ENCODE results near the gene ZNF581.

DNA sequence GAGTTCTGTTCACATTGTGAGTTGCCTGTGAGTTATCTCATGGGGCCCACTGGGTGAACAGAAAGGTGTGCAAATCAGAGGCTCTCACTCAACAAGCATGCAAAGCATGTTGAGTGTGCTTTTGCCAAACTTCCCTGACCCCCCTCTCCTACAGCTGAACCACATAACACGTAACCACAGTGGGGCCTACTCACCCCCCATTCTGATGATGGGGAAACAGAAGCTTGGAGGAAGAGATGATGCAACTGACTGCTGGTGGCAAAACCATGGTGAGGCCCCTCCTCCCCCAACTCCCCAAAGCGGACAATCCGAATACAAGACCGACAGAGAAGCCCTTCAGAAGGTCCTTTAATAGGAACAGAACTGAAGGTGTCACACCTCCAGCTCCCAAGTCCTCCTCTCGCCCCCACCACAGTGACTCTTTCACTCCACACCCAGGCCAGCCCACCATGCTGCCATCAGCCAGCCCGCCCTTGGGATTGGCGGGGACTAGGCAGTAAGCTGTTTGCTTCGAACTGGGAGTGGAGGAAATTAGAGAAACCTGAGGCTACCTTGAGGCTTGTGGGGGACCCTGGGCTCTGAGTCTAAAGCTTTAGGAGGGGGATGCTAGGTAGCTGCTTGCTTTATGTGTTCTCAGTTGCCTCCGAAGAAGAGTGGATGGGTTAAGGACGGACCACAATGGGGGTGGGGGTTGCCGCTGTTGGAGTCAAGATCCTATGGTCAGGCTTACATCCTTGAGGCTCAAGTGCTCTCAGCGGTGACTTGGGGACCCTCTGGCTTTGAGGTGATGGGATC, 22.8 kb upstream of the ZNF581 start:
- TF ChIP-seq, protein P1, sequence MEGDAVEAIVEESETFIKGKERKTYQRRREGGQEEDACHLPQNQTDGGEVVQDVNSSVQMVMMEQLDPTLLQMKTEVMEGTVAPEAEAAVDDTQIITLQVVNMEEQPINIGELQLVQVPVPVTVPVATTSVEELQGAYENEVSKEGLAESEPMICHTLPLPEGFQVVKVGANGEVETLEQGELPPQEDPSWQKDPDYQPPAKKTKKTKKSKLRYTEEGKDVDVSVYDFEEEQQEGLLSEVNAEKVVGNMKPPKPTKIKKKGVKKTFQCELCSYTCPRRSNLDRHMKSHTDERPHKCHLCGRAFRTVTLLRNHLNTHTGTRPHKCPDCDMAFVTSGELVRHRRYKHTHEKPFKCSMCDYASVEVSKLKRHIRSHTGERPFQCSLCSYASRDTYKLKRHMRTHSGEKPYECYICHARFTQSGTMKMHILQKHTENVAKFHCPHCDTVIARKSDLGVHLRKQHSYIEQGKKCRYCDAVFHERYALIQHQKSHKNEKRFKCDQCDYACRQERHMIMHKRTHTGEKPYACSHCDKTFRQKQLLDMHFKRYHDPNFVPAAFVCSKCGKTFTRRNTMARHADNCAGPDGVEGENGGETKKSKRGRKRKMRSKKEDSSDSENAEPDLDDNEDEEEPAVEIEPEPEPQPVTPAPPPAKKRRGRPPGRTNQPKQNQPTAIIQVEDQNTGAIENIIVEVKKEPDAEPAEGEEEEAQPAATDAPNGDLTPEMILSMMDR (IDR thresholded peaks at IDR 0.05): no peak
- TF ChIP-seq POLR2A (IDR thresholded peaks at IDR 0.05): no peak

Data from heart left ventricle (tissue), 13 donors.